GM12892 (cell line): ENCODE measurements around the gene GAL.

Experiments
- DNase-seq: peaks from one replicate; pipeline ENCODE4 v3.0.0; 2011; ENCODE audit not compliant: insufficient read length
- FAIRE-seq: peaks from 2 replicates; lab custom pipeline; 2011; peaks lifted over from hg19 to GRCh38; lab: Jason Lieb, UNC
- POLR2A ChIP-seq: IDR thresholded peaks from 2 replicates; pipeline ENCODE4 v1.6.1; 2011; ENCODE audit warnings: low read depth, low read length, control low read depth
- POLR2AphosphoS5 ChIP-seq: IDR thresholded peaks from 2 replicates; pipeline ENCODE4 v1.6.1; 2011; ENCODE audit warnings: low read depth, low read length, control low read depth
- TAF1 ChIP-seq: IDR thresholded peaks from 2 replicates; pipeline ENCODE4 v1.6.1; 2011; ENCODE audit warnings: low read depth, mild to moderate bottlenecking, control low read depth, low read length, borderline replicate concordance

GAL gene

DNA sequence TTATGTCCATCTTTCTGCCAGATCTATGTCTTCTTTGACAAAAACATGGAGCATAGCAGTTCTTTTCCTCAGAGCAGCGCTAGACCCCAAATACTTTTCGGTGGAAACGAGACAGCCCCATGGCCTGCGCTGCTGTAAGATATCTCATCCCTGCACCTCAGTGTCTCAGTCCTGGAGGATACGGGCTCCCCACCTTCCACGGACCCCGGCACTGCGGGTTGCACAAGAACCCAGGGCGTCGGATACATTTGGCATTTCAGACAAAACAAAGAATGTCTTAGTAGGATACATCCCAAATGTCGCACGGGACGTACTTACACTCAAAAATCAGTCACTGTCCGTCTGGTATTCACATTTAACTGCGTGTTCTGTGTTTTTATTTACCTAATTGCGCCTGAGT is 9.9 kb upstream of the GAL start:
- DNase-seq: no peak
- TF ChIP-seq POLR2AphosphoS5: no peak
- TF ChIP-seq POLR2A: no peak
- TF ChIP-seq TAF1: no peak
- no peak for FAIRE-seq

DNA sequence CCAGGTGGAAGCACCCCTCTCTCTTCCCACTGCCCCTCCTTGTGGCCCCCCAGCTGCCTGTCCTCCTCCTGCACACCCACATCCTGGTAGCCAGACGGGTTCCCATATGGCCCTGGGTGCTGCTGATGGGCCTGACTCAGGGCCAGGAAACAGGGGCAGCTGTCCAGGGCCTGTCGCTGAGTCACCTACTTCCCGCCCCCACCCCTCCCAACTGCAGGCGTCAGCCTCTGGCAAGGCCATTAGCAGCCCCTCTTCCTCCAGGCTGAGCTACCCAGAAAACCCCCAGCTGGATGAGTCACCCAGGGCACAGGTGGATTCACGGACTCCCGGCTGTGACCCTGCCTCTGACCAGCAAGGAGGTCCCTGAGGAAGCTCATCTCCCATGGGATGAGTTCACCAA is 6.9 kb upstream of the GAL start:
- DNase-seq (no peak), FAIRE-seq (no peak)
- TF ChIP-seq TAF1: no peak
- TF ChIP-seq POLR2AphosphoS5: no peak
- no peak for TF ChIP-seq POLR2A

DNA sequence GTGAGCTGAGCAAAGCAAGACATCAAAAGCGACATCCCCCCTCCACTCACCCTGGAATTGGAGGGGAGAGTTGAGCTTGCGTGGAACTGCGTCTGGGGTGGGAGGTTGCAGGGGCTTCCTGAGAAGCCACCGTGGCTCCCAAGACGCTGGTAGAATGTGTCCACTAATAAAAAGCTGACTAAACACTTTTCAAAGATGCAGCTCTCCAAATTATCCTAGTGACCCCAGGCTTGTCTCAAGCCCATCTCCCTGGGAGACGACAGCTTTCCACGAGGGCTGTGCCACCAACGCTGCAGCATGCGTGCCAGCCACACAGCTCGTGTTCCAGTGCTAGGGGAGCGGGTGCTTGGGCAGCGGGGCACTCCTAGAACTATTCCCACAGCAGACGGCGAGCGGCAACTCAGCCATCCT is 6.3 kb upstream of the GAL start:
- TF ChIP-seq TAF1 (no peak), POLR2AphosphoS5 (no peak), POLR2A (no peak)
- DNase-seq (no peak), FAIRE-seq (no peak)

DNA sequence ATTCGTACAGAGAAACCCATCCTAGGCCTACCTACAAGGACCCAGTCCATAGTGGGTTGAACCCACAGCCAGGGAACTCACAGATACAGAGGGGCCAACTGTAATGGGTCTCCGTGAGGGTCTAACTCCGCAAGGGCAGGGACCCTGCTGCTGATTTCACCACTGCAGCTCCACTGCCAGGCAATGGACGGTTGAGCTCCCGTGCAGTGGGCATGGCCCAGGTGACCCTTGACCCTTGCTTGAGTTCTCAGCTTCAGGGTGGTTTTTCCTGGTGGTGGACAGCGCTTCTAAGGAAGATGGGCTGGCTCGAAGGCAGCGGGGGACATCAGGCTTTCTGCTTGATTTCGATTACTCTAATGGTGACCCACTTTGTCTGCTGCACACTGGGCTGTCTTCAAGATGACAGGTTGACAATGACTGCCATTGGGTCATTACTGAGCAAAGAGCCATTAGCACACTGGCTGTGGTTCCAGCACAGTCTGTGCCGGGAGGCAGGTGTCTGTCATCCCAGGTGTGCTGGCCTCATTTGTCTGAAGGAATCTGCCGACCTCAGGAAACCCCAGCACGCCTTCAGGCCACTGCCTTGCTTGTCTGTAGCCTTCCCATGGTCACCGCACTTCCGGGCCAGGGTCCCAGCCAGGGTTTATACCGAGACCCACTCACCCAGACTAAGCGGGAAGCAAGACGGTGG is 3.7 kb upstream of the GAL start:
- FAIRE-seq (no peak), DNase-seq (no peak)
- TF ChIP-seq POLR2AphosphoS5 (no peak), POLR2A (no peak), TAF1 (no peak)

DNA sequence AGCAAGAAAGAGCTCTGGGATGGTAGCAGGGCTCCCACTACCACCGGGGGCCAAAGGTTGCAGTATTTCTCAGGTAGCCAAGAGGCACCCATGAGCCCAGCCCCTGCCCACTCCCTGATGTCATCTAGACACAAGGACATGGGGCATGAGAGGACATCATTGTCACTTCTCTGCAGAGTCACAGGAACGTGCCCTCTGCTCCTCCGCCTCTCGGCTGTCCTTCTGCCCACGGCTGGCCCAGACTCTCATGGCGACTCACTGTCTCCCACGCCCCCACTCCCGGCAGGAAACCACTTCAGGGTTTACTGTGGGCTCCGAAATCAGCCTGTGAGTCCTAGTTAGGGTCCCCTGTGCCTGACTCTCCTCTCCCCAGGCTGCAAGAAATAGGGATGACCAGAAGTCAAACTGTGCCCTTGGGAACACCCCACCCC is 1.8 kb upstream of the GAL start:
- FAIRE-seq (no peak), DNase-seq (no peak)
- TF ChIP-seq POLR2A: no peak
- no peak for TF ChIP-seq TAF1
- no peak for TF ChIP-seq POLR2AphosphoS5

DNA sequence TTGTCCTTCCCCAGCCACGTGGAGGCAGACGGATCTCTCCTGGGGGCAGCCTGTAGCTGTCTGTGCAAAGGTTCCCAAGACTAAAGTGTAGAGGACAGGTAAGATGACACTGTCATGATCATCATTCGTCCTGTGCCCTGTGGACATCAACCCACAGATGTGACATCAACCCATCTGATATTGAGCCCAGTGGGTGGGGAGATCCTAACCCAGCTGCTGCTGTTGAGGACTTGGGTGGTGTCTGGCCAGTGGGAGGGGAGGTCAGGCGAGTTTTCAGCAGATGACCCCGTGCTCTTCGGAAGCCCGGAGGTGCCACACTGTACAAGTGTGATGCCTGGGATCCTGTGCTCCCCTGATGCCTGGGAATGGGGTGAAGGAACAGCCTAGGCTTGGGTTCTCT is 1.2 kb upstream of the GAL start:
- DNase-seq: no peak
- TF ChIP-seq POLR2AphosphoS5: no peak
- no peak for TF ChIP-seq TAF1
- no peak for TF ChIP-seq POLR2A
- FAIRE-seq: no peak

DNA sequence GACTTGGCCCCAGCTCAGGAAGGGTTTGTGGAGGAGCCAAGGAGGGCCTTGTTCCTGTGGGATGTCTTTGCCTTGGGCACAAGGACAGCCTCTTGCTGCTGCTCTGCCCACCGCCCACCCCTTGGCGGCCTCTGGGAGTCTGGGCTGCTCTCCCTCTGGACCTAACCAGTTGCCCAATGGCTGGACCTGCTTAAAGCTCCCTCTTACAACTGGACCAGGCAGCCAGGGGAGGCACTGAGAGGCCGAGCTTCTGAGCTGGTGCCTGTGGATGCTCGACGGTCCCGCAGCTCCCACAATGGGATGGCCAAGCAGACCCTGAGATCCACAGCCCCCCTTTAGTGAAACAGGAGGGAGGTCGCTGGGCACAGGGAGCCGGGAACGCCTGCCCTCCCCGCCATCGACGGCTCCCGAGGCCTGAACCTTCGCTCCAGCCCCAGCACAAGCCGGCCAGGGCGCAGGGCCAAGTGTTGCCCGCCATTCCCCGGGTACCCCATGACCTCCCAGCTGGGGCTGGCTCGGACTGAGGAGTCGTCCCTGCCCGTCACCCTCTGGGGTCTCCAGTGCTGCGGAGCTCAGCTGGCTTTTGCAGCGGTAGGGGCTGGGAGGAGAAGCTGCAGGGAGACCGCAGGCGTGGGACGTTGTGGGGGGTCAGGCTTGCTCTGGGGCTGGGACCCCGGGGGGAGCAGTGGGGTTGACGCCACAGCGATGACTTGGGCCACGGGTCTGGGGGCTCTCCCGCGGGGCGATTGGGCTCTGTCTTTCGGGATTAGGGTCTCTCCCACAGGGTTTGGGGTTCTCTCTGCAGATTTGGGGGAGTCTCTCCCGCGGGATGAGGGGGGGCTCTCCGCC is 584 bp upstream of the GAL start:
- FAIRE-seq (no peak), DNase-seq (no peak)
- TF ChIP-seq TAF1 (no peak), POLR2AphosphoS5 (no peak), POLR2A (no peak)

DNA sequence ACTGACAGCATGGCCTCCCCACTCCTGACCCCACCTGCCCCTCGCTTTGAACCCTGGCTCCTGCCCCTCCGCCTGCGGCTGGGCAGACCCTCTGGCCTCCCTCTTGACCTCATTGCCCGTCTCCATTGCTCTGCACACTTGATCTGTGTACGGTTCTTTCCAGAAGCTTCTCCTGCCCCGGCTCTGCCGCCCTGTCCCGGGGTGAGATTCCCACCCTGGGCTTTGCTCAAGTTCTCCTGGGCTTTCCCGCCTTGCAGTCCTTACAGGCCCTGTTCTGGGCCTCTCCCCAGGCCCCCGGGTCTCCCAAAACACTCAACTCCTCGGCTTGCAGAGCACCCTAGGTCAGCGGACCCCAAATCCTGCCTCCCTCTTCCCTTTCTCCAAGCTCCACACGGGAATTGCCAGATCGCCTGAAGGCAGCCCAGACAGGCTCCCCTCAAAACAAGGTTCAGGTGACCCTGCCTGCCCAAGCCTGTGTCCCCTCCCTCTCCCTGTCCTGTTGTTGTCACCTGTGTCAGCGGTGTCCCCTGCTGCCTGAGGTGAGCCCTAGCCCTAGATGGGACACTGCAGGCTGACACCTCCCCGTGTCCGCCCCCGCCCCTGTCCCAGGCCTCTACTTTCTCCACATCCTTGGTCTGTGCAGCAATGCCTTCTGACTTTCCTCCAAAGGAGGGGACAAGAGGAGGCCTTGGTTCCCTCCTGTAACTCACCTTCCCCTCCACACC is 1.5 kb downstream of the GAL start:
- DNase-seq (no peak), FAIRE-seq (no peak)
- TF ChIP-seq POLR2AphosphoS5 (no peak), TAF1 (no peak), POLR2A (no peak)

DNA sequence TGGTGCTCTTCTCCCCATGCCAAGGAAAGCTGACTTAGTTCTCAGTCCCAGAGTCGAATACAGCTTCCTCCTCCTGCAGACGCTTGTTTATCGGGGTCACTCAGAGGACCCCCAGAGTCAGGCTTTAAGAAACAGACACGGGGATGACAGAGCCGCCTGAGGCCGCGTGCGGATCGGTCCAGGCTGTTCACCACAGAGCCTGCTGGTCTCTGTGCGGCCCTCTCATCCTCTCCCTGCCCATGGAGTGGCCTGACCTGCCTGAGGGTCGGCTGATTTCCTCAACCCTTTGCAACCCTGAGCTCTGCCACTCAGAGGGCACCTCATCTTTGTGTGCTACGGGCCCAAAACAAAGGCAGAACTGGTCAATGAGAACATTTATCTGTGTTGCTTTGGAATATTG is 2.1 kb downstream of the GAL start:
- TF ChIP-seq POLR2AphosphoS5: no peak
- no peak for TF ChIP-seq POLR2A
- FAIRE-seq: no peak

DNA sequence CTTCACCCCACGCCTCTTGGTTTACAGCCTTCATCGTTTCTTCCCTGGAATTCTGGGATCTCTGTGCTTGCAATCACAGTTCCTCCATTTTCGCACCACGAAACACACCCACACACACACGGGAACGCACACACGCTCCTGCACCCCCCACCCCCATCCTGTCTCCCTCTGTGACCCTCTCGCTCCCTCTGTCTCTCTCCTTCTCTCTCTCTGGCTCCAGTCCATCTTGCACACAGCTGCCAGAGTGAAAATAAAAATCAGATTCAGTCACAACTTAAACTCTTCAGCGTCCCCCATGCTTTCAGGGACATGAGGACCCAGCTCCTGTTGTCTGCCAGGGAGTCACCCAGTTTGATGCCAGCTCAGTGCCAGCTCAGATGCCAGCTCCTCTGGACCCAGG is 3.0 kb downstream of the GAL start:
- no peak for TF ChIP-seq POLR2A
- TF ChIP-seq TAF1: no peak
- no peak for TF ChIP-seq POLR2AphosphoS5
- FAIRE-seq: no peak
- DNase-seq: no peak

More for the DNA sequence above, 2.1 kb downstream of the GAL start:
- DNase-seq: no peak

DNA sequence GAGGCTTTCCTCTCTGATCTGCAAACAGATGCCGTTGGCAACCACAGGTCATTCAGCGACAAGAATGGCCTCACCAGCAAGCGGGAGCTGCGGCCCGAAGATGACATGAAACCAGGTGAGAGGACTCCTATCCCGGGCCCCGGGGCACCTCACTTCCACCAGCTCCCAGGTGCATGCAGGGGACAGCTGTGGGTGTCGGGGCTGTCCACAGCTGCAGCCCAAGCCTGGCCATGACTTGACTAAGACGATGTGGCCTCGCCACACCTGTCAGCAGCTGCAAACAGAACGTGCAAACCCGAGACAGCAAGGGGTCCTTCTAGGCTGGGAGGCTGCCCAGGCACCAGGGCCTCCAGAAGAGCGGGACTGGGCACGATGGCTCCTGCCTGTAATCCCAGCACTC is 3.6 kb downstream of the GAL start:
- FAIRE-seq: no peak
- no peak for TF ChIP-seq TAF1
- TF ChIP-seq POLR2AphosphoS5: no peak
- no peak for TF ChIP-seq POLR2A
- no peak for DNase-seq
